HG02973 (cell line): ENCODE results near the gene GLIS1.

Source experiments
- ATAC-seq: cut with Tn5 transposase; IDR thresholded peaks from one replicate; pipeline ENCODE4 v1.9.1; 2021; ENCODE audit warnings: moderate library complexity; ENCODE audit not compliant: unreplicated experiment

Gene GLIS1

GRCh38 chr1:53721088-53721487 is 17.9 kb downstream of the GLIS1 start:
- no peak for ATAC-seq

- no peak for ATAC-seq
These were observed 19.5 kb downstream of the GLIS1 start for GRCh38 chr1:53719469-53719868.

DNA sequence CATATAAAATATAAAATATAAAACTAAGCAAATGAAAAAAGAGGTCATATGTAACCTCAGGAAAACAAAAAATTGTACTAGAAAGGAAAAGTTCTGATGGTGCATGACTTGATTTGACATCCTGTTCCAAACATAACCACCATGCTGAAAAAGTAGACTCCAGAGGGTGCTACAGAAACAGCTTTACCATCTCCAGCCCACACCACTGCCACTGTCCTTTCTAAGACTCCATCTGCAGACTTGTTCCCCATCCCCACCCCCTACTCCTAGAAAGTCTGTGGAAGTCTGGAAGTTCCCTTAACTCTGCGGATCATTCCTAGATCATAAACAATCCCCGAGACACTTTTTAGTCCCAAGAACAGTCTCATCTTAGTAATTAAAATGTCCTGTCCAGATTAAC is 20.5 kb downstream of the GLIS1 start:
- ATAC-seq = no peak

DNA sequence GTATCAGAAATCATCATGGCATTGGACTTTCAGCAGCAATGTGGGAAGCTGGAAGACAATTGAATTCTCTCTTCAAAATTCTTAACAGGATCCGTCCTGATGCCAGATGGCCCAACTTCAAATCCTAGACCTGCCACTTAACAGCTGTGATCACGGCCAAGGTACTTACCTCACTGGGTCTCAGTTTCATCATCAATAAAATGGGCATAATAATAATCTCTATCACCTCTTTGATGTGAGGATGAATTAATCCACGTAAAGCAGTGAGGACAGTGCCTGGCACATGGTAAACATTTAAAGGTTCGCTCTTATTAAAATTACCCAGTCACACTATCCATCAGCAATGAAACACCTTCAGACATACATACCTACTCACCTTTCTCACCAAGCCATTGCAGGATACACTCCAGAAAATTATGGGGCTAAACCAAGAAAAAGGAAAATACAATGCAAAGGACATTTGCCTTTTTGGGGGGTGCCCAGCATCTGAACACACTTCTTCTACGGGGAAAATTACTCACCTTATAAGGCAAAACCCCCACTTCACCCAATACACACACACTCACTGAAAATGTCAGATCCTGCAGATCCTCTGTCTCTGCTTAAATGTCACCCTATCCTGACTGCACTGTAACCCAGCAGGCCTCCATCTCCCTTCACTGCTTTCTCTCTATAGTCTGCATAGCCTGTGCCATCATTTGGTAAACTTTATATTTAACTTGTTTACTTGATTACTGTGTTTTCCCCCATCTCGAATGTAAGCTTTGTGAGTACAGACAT is 21.7 kb downstream of the GLIS1 start:
- no peak for ATAC-seq

- ATAC-seq = no peak
These were observed 22.8 kb downstream of the GLIS1 start for GRCh38 chr1:53716150-53716549.

GRCh38 chr1:53715478-53715877 is 23.5 kb downstream of the GLIS1 start:
- ATAC-seq = no peak

- ATAC-seq = no peak
These were observed 26.7 kb downstream of the GLIS1 start for GRCh38 chr1:53712276-53712675.

GRCh38 chr1:53710584-53710983 is 28.4 kb downstream of the GLIS1 start:
- no peak for ATAC-seq

DNA sequence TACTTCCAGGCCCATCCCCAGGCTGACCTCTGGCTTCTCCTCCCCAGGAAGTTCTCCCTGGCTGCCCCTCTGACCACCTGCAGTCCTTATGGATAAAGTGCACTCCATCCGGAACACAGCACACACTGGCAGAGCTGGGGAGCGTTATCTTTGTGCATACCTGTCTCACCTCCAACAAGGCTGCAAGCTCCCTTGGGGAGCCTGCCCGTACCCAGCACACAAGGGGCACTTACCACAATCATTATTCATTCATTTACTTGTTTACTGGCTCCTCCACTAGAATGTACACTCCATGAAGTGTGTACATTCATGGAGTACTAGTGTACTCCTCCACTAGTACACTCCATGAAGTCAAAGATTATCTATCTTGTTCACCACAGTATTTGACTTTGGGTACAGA is 30.3 kb downstream of the GLIS1 start:
- ATAC-seq = no peak

DNA sequence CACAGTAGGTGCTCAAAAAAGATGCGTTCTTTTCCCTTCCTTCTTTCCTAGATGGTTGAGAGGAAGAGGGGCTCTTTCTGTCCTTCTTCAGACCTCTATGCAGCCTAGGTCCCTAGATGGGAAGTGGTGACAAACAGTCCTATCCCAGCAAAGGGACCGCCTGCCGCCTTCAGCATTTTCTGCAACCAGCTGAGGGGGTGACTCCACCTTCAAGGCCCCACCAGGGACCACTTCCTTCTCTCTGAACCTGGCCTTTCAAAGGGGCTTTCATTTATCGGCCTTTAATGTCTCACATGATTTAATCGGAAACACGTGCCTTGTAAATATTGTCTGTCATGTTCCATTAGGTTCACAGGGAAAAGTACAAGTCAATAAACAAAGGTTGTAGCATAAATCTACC is 32.6 kb downstream of the GLIS1 start:
- no peak for ATAC-seq

GRCh38 chr1:53705446-53706096 is 33.4 kb downstream of the GLIS1 start:
- ATAC-seq = no peak

DNA sequence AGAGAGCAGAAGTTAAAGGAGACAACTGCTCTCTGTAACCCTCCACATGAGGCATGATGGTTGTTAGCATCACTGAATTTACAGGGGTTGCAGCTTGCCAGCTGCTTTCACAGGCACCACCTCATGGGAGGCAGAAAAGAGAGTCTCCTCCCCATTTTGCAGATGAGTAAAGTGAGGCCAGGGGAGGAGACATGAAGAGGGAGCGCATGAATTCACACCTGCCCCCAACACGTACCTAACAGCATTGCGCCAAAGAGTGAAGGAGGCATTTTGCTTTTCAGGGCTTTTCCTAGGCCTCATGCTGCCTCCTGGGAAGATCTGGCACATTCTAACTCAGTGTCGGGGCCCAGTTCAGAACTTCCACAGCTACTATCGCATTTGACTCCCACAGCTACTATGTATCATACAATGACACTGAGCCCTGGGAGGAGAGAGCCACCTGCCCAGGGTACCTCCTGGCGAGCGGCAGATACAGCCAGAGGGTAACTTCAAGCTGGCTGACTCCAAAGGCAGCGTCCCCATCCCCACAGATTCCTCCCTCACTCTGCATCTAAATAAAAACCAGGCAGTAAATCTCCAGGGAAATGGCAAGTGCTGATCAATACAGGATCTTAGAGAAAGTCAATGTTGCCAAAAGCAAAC is 34.0 kb downstream of the GLIS1 start:
- ATAC-seq = no peak

GRCh38 chr1:53704304-53704703 is 34.7 kb downstream of the GLIS1 start:
- no peak for ATAC-seq

DNA sequence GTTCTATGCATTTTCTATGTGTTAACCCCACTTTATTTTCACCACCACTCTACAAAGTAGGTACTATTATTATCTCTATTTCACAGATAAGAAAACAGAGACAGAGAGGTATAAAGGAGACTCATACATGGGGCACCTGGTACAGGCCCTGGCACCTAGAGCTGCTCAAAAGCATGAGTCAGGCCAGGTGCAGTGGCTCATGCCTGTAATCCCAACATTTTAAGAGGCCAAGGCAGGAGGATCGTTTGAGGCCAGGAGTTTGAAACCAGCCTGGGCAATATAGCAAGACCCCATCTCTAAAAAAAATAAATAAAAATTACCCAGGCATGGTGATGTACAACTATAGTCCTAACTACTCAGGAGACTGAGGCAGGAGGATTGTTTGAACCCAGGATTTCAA is 35.8 kb downstream of the GLIS1 start:
- ATAC-seq = no peak

DNA sequence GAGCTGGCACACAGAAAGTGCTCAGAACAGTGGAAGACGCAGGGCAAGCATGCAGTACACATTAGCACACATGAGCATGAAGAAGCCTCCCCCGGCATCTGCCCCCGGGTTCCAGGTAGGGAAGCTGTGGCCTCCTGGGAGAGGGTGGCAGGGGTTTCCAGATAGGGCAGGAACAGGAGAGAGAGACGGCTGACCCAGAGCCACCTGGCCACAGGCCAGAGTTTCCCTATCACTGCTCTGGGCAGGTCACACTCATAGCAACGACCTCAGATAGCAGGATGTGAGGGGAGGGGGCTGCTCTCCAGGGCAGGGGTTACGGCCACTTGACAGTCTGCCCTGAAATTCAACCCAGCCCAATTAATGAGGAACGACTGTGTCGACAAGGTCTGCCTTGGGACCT is 36.6 kb downstream of the GLIS1 start:
- ATAC-seq = no peak

GRCh38 chr1:53700776-53701175 is 38.2 kb downstream of the GLIS1 start:
- no peak for ATAC-seq

DNA sequence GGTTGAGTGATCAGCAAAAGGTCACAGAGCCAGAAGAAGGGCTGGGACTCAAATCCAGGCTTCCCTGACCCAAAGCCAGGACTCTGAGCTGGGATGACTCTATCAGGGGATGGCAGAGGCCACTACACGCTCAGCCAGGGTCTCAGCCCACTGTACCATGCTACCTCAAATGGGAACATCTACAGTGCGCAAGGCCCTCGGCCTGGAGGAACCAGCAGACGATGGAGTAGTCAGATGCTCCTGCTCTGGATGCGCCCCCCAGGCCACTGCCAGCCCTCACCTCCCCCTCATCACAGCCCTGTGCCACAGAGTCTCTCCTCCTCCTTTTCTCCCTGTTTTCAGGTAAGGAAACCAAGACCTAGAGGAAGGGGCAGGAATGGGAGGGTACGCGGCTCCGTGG is 39.0 kb downstream of the GLIS1 start:
- no peak for ATAC-seq

GRCh38 chr1:53698384-53698980 is 40.5 kb downstream of the GLIS1 start:
- ATAC-seq = no peak

- no peak for ATAC-seq
These were observed 41.1 kb downstream of the GLIS1 start for GRCh38 chr1:53697721-53698383.

GRCh38 chr1:53696990-53697389 is 42.0 kb downstream of the GLIS1 start:
- no peak for ATAC-seq

DNA sequence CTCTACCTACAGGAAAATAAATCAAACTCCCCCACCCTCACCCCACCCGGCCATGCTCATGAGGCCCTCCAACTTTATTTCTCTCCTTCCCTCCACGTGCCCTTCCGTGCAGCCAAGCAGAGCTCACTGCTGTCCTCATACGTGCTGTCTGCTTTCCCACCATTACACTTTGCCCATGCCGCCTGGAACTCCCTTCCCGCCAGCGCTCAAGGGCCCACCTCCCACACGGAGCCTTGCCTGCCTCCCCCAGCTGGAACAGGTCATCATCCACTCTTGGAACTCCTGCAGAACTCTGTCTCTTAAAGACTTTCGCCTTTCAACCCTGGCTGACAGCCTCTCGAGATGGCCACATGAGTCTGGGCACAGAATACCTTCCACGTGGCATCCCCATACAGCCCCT is 42.4 kb downstream of the GLIS1 start:
- no peak for ATAC-seq
